ENCODE results near the gene TXNL4B. TPM values are rescaled to one million over a fixed set of nuclear protein-coding genes. Genes with fewer than 3 reads are reported as not detected.

TXNL4B gene
- total RNA-seq, 1 experiment from 2014 or later = 9.9 TPM

- Histone ChIP-seq H3K4ac (ENCODE audit: low read depth, low read length) (no peak overlapping the region), H3K4me2 (ENCODE audit: insufficient read depth, insufficient read length, low read length) (no peak overlapping the region), H2BK12ac (ENCODE audit: insufficient read length, low read depth, low read length) (no peak overlapping the region), H3K23ac (ENCODE audit: insufficient read length, low read depth, low read length) (no peak overlapping the region), H3K18ac (ENCODE audit: insufficient read length, low read depth, low read length) (no peak overlapping the region), H3K9me3 (ENCODE audit: control insufficient read depth, low read depth, low read length) (no peaks in the 10 kb centered on the region), H3K9ac (ENCODE audit: extremely low read depth, insufficient read length, low read length) (no peak overlapping the region), H3K27me3 (ENCODE audit: insufficient read depth, low read length) (no peaks in the 10 kb centered on the region), H2BK120ac (ENCODE audit: low read depth, low read length, poor library complexity, severe bottlenecking) (no peak overlapping the region), H2AK5ac (ENCODE audit: insufficient read length, low read length) (no peak overlapping the region), H2BK5ac (ENCODE audit: insufficient read length, low read length) (no peak overlapping the region), H3K14ac (ENCODE audit: insufficient read depth, low read length) (no peak overlapping the region; the same call in 1 of the 2 replicates), H4K5ac (ENCODE audit: insufficient read length, low read depth, low read length) (no peak overlapping the region), H3K27ac (ENCODE audit: insufficient read length, low read depth, low read length) (no peak overlapping the region), H3T11ph (ENCODE audit: low read length) (no peak overlapping the region), H2BK15ac (ENCODE audit: low read depth, low read length) (no peak overlapping the region), H2BK20ac (ENCODE audit: low read depth, low read length, poor library complexity, severe bottlenecking) (no peak overlapping the region), H3K56ac (ENCODE audit: insufficient read length, low read depth, low read length) (no peak overlapping the region), H3K79me2 (ENCODE audit: insufficient read depth, low read length) (no peaks in the 10 kb centered on the region), H3K79me1 (ENCODE audit: insufficient read depth, low read depth, low read length, poor library complexity, severe bottlenecking) (no peaks in the 10 kb centered on the region), H3K23me2 (ENCODE audit: insufficient read length, low read depth, low read length, poor library complexity, severe bottlenecking) (no peaks in the 10 kb centered on the region), H4K91ac (ENCODE audit: insufficient read length, low read depth, low read length) (no peak overlapping the region), H4K20me1 (ENCODE audit: control insufficient read depth, insufficient read depth, insufficient read length) (no peaks in the 10 kb centered on the region), H4K8ac (replicated peaks; ENCODE audit: insufficient read length, low read depth, low read length) (no peak overlapping the region), H2AFZ (ENCODE audit: low read length) (no peak overlapping the region), H3K4me1 (ENCODE audit: insufficient read depth, low read length) (no peaks in the 10 kb centered on the region)
- Mint-ChIP-seq H3K27ac (no peak overlapping the region), H3K4me1 (peaks cover 1% of the 10 kb centered on the region in 2 experiments), H3K27me3 (ENCODE audit: low read depth) (no peaks in the 10 kb centered on the region), H3K9me3 (no peaks in the 10 kb centered on the region), H3K4me3 (no peak overlapping the region), H3K36me3 (ENCODE audit: insufficient read depth in 1 of 3, low read depth in 3 of 3) (no peaks in the 10 kb centered on the region; a peak in 1 of 7 replicates)
- DNase-seq = no peak
- TF ChIP-seq CTCF (conservative IDR thresholded peaks at IDR 0.05) = no peak
- WGBS (ENCODE audit: extremely low coverage, insufficient read length, low lambda C conversion rate) = no CpG with 5 or more reads among the region's 5 CpGs
Measured at GRCh38 chr16:72120026-72120425, 26.6 kb upstream of the TXNL4B start.

Measured in H9 (cell line).